Trophoblast cell (in vitro differentiated cells and primary cell): ENCODE measurements around the gene L3MBTL1.

Source experiments
- DNase-seq, 2 donors: peaks; one replicate each; pipeline ENCODE4 v3.0.0-alpha.2; 2016
- H2AFZ ChIP-seq: 2 replicates; pipeline ENCODE4 v1.6.1; 2013; ENCODE audit warnings: low read length, moderate library complexity, mild to moderate bottlenecking; ENCODE audit not compliant: insufficient read depth, poor library complexity
- H2AK5ac ChIP-seq: 2 replicates; pipeline ENCODE4 v1.6.1; 2013; ENCODE audit warnings: mild to moderate bottlenecking, low read length
- H2BK120ac ChIP-seq: 2 replicates; pipeline ENCODE4 v1.6.1; 2013; ENCODE audit warnings: low read length, mild to moderate bottlenecking, moderate library complexity; ENCODE audit not compliant: insufficient read depth, poor library complexity
- H2BK12ac ChIP-seq: 2 replicates; pipeline ENCODE4 v1.6.1; 2013; ENCODE audit warnings: mild to moderate bottlenecking, low read length, moderate library complexity
- H2BK5ac ChIP-seq: 2 replicates; pipeline ENCODE4 v1.6.1; 2013; ENCODE audit warnings: low read length, low read depth, moderate library complexity, mild to moderate bottlenecking; ENCODE audit not compliant: poor library complexity
- H3K14ac ChIP-seq: 2 replicates; pipeline ENCODE4 v1.6.1; 2013; ENCODE audit warnings: mild to moderate bottlenecking, low read length
- H3K18ac ChIP-seq: 2 replicates; pipeline ENCODE4 v1.6.1; 2013; ENCODE audit warnings: mild to moderate bottlenecking, low read length
- H3K23ac ChIP-seq: 2 replicates; pipeline ENCODE4 v1.6.1; 2013; ENCODE audit warnings: low read length
- H3K27ac ChIP-seq: 2 replicates; pipeline ENCODE4 v1.5.1; 2013; ENCODE audit warnings: low read depth, mild to moderate bottlenecking, inconsistent platforms, low read length, moderate library complexity
- H3K27me3 ChIP-seq: 2 replicates; pipeline ENCODE4 v1.6.1; 2013; ENCODE audit warnings: inconsistent platforms, mild to moderate bottlenecking, low read length, moderate library complexity; ENCODE audit not compliant: insufficient read depth
- H3K36me3 ChIP-seq, 2 experiments: 1 replicate in 1 of 2; 2 replicates in 1 of 2; pipeline ENCODE4 v1.6.1; 2013; ENCODE audit warnings: low read length in 2 of 2, mild to moderate bottlenecking in 2 of 2, moderate library complexity in 1 of 2; ENCODE audit not compliant: insufficient read depth in 2 of 2, control insufficient read depth in 1 of 2
- H3K4ac ChIP-seq: 2 replicates; pipeline ENCODE4 v1.6.1; 2013; ENCODE audit warnings: low read depth, mild to moderate bottlenecking, low read length, moderate library complexity
- H3K4me1 ChIP-seq, 2 experiments: 1 replicate in 1 of 2; 2 replicates in 1 of 2; pipeline ENCODE4 v1.6.1; 2013; ENCODE audit warnings: low read length in 2 of 2, mild to moderate bottlenecking in 2 of 2, moderate library complexity in 1 of 2; ENCODE audit not compliant: insufficient read depth in 2 of 2, control insufficient read depth in 1 of 2
- H3K4me2 ChIP-seq: 2 replicates; pipeline ENCODE4 v1.6.1; 2013; ENCODE audit warnings: inconsistent platforms, mild to moderate bottlenecking, low read length, moderate library complexity
- H3K4me3 ChIP-seq: 2 replicates; pipeline ENCODE4 v1.5.1; 2013; ENCODE audit warnings: mild to moderate bottlenecking, low read depth, low read length, inconsistent platforms
- H3K79me1 ChIP-seq: one replicate; pipeline ENCODE4 v1.6.1; 2013; ENCODE audit warnings: low read length
- H3K79me2 ChIP-seq: 2 replicates; pipeline ENCODE4 v1.6.1; 2013; ENCODE audit warnings: low read length, mild to moderate bottlenecking; ENCODE audit not compliant: control insufficient read depth, insufficient read depth, poor library complexity
- H3K9ac ChIP-seq: 2 replicates; pipeline ENCODE4 v1.6.1; 2013; ENCODE audit warnings: mild to moderate bottlenecking, low read length
- H3K9me3 ChIP-seq: 2 replicates; pipeline ENCODE4 v1.6.1; 2013; ENCODE audit warnings: low read depth, mild to moderate bottlenecking, control low read depth, inconsistent platforms, low read length; ENCODE audit not compliant: insufficient read depth
- H4K12ac ChIP-seq: 2 replicates; pipeline ENCODE4 v1.6.1; 2013; ENCODE audit warnings: low read depth, mild to moderate bottlenecking, low read length, moderate library complexity
- H4K8ac ChIP-seq: 2 replicates; pipeline ENCODE4 v1.6.1; 2013; ENCODE audit warnings: low read depth, mild to moderate bottlenecking, low read length, moderate library complexity
- H4K91ac ChIP-seq: one replicate; pipeline ENCODE4 v1.6.1; 2013; ENCODE audit warnings: low read depth, mild to moderate bottlenecking, low read length, moderate library complexity
- WGBS: extraction: QIAGEN DNeasy Blood & Tissue Kit; methylation state at CpG from one replicate; pipeline ENCODE4 v1.1.7; 2013; ENCODE audit warnings: missing lambda C conversion rate; ENCODE audit not compliant: insufficient read length, insufficient coverage; ENCODE audit errors: extremely low coverage; 5-methylcytosine and 5-hydroxymethylcytosine counted together

Gene L3MBTL1

GRCh38 chr20:43506238-43506637 is 1.3 kb upstream of the L3MBTL1 start:
- no peaks in the 10 kb centered on the region for H3K79me1 ChIP-seq
- no peaks in the 10 kb centered on the region for H3K36me3 ChIP-seq
- no peak overlapping the region for H2BK120ac ChIP-seq
- H3K9me3 ChIP-seq: no peaks in the 10 kb centered on the region
- peaks cover 0 to 10% of the 10 kb centered on the region in 2 experiments for H3K4me1 ChIP-seq
- no peak overlapping the region for H3K27ac ChIP-seq
- no peak overlapping the region for H3K4me3 ChIP-seq
- no peak overlapping the region for H4K8ac ChIP-seq
- H3K4ac ChIP-seq: no peak overlapping the region
- no peak overlapping the region for H3K23ac ChIP-seq
- H4K12ac ChIP-seq: no peak overlapping the region
- H3K14ac ChIP-seq: no peak overlapping the region
- no peak overlapping the region for H2AK5ac ChIP-seq
- no peak overlapping the region for H2BK12ac ChIP-seq
- peaks cover 6% of the 10 kb centered on the region for H3K27me3 ChIP-seq
- no peak overlapping the region for H2BK5ac ChIP-seq
- no CpG with 5 or more reads among the region's 7 CpGs for WGBS
- no peak overlapping the region for H3K9ac ChIP-seq
- no peak overlapping the region for H3K18ac ChIP-seq
- no peaks in the 10 kb centered on the region for H3K79me2 ChIP-seq
- H2AFZ ChIP-seq: no peak overlapping the region
- no peak overlapping the region for H3K4me2 ChIP-seq
- DNase-seq: no peak
- H4K91ac ChIP-seq: no peak overlapping the region

DNA sequence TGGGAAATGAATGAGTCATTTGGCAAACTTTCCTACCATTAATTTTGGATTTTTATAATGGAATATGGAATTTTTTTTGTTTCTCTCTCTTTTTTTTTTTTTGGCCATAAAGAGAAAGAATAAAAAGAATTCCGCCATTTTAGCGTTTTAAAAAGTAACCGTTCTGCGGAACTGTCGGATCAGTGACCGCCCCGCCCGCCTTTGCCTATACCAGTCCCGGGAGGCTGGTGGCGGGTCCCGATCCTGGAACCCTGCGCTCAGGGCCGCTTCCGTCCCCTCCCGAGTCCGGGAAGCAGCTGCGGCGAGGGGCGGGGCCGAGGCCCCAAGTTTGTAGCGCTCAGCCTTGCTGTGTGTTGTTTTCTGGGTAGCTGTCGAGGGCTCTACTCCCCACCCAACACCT is 609 bp downstream of the L3MBTL1 start:
- Histone ChIP-seq H2AK5ac (no peak overlapping the region), H3K18ac (no peak overlapping the region), H3K36me3 (no peaks in the 10 kb centered on the region)

DNA sequence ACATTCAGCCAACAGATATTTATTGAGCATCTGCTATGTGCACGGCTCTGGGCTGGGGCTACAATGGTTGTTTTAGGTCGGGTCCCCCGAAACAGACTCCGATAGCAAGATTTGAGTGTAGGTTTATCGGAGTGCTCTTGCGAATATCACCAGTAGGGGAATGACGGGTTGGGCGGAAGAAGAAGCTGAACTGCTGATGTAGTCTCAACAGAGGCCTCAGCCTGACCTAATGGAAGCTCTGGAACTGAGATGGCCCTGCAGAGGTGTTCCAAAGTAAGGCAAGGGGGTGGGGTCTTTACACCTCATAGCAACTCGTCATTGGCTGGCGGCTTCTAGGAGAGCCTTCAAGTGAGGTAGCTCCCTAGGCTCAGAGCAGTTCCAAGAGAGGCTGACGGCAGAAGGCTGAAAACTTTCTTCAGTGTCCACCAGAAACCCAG is 1.1 kb downstream of the L3MBTL1 start:
- Histone ChIP-seq H3K4me1 (peaks cover 0 to 13% of the 10 kb centered on the region in 2 experiments), H3K18ac (no peak overlapping the region), H2BK5ac (no peak overlapping the region), H3K9me3 (no peaks in the 10 kb centered on the region), H2AFZ (no peak overlapping the region), H3K4me3 (no peak overlapping the region), H3K14ac (no peak overlapping the region), H2AK5ac (no peak overlapping the region), H3K27me3 (peaks cover 6% of the 10 kb centered on the region), H4K91ac (no peak overlapping the region), H3K36me3 (no peaks in the 10 kb centered on the region), H3K4me2 (peak overlapping the region; percentile 75), H3K79me2 (no peaks in the 10 kb centered on the region), H4K8ac (peak overlapping the region; percentile 37), H3K4ac (no peak overlapping the region), H3K9ac (no peak overlapping the region), H3K79me1 (no peaks in the 10 kb centered on the region), H3K23ac (no peak overlapping the region), H3K27ac (no peak overlapping the region), H2BK12ac (no peak overlapping the region), H4K12ac (no peak overlapping the region), H2BK120ac (no peak overlapping the region)
- no CpG with 5 or more reads among the region's 11 CpGs for WGBS
- DNase-seq: peak; percentile 82 to 84

More for the DNA sequence above, 609 bp downstream of the L3MBTL1 start:
- Histone ChIP-seq H3K9me3 (no peaks in the 10 kb centered on the region), H4K12ac (no peak overlapping the region), H2BK120ac (no peak overlapping the region), H3K4me2 (peak overlapping the region; percentile 75), H3K27me3 (peaks cover 6% of the 10 kb centered on the region), H2BK12ac (no peak overlapping the region), H3K79me2 (no peaks in the 10 kb centered on the region), H3K9ac (no peak overlapping the region), H2BK5ac (no peak overlapping the region), H3K14ac (peak overlapping the region; percentile 4), H3K4me1 (peaks cover 0 to 10% of the 10 kb centered on the region in 2 experiments), H2AFZ (no peak overlapping the region), H3K79me1 (no peaks in the 10 kb centered on the region), H4K91ac (no peak overlapping the region), H3K4ac (no peak overlapping the region), H4K8ac (peak overlapping the region; percentile 37), H3K23ac (no peak overlapping the region), H3K27ac (no peak overlapping the region), H3K4me3 (no peak overlapping the region)
- no CpG with 5 or more reads among the region's 22 CpGs for WGBS
- DNase-seq: peak; percentile 36 to 50

- Histone ChIP-seq H3K4me3 (no peak overlapping the region), H3K23ac (no peak overlapping the region), H3K9me3 (no peaks in the 10 kb centered on the region), H3K4me1 (peaks cover 0 to 13% of the 10 kb centered on the region in 2 experiments), H3K79me1 (no peaks in the 10 kb centered on the region), H2AK5ac (no peak overlapping the region), H3K79me2 (no peaks in the 10 kb centered on the region), H3K4ac (no peak overlapping the region), H3K27ac (no peak overlapping the region), H4K8ac (no peak overlapping the region), H3K36me3 (no peaks in the 10 kb centered on the region), H2AFZ (no peak overlapping the region), H3K18ac (no peak overlapping the region), H2BK5ac (no peak overlapping the region), H2BK120ac (no peak overlapping the region), H4K12ac (no peak overlapping the region), H3K4me2 (no peak overlapping the region), H3K9ac (no peak overlapping the region), H3K14ac (no peak overlapping the region), H2BK12ac (no peak overlapping the region), H4K91ac (no peak overlapping the region), H3K27me3 (peaks cover 3% of the 10 kb centered on the region)
- WGBS: 100% methylated on average over 1 of the region's 1 CpG
- no peak for DNase-seq
These were observed 4.4 kb downstream of the L3MBTL1 start for GRCh38 chr20:43511879-43512278.
